ENCODE data around the gene ZBTB8OS. TPM values are rescaled to one million over a fixed set of nuclear protein-coding genes. Genes with fewer than 3 reads are reported as not detected.

Gene ZBTB8OS
- total RNA-seq, 4 donors from 2014 or later = 22.1 to 48.1 (median 27.1) TPM

DNA sequence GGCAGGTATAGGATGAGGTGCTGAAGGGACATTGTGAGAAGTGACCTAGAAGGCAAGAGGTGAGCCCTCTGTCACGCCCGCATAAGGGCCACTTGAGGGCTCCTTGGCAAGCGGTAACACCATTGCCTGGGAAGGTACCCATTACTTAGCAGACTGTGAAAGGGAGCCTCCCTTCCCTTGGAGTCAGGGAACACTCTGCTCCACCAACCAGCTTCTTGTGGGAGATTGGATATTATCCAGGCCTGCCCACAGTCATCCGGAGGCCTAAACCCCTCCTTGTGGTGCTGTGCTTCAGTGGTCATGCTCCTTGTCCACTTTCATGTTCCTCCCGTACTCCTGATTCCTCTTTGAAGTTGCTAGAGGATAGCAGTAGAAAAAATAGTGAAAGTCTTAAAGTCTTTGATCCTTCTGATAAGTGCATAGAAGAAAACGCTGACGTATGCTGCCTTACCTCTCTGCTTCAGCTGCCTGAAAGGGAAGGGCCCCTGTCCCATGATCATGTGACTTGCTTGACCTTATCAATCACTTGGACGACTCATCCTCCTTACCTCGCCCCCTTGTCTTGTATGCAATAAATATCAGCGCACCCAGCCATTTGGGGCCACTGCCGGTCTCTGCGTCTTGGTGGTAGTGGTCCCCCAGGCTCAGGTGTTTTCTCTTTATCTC, 16.7 kb upstream of the ZBTB8OS start:
- ATAC-seq (no peak), DNase-seq (no peak)
- intact Hi-C loops (cut with DNase I; ENCODE audit: low total_unique reads) = no loop called here
- in situ Hi-C loops (cut with MboI; ENCODE audit: low sequenced_read_pairs in 4 of 4) = no loop called here
- Histone ChIP-seq H3K4me1 (no peaks in the 10 kb centered on the region), H3K36me3 (peaks cover 3 to 96% of the 10 kb centered on the region in 2 donors), H3K27ac (no peak overlapping the region), H3K9me3 (no peaks in the 10 kb centered on the region), H3K4me3 (no peak overlapping the region), H3K27me3 (no peaks in the 10 kb centered on the region)
- TF ChIP-seq, protein P1, sequence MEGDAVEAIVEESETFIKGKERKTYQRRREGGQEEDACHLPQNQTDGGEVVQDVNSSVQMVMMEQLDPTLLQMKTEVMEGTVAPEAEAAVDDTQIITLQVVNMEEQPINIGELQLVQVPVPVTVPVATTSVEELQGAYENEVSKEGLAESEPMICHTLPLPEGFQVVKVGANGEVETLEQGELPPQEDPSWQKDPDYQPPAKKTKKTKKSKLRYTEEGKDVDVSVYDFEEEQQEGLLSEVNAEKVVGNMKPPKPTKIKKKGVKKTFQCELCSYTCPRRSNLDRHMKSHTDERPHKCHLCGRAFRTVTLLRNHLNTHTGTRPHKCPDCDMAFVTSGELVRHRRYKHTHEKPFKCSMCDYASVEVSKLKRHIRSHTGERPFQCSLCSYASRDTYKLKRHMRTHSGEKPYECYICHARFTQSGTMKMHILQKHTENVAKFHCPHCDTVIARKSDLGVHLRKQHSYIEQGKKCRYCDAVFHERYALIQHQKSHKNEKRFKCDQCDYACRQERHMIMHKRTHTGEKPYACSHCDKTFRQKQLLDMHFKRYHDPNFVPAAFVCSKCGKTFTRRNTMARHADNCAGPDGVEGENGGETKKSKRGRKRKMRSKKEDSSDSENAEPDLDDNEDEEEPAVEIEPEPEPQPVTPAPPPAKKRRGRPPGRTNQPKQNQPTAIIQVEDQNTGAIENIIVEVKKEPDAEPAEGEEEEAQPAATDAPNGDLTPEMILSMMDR (IDR thresholded peaks at IDR 0.05 in 4 of 5, conservative IDR thresholded peaks at IDR 0.05 in 1 of 5) = no peak
- TF ChIP-seq POLR2A (IDR thresholded peaks at IDR 0.05) = no peak

DNA sequence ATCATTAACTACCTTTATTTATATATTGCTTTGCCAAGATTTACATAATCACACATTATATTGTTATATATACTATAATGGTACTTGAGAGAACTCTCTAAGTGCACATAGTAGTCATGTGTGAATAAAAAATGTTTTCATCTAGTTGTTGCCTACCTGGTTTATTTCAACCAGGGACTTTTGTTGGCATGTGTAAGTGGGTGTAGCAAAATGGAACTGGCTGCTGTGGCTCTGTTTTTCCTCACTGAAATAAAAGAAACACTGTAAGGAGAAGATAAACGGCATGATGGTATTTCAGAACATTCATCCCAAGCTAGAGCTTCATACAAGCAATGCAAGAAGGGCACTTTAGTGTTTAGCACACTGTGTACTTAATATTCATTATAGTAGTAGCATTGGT, 15.6 kb upstream of the ZBTB8OS start:
- DNase-seq (no peak), ATAC-seq (no peak)
- Histone ChIP-seq H3K4me1 (no peaks in the 10 kb centered on the region), H3K9me3 (no peaks in the 10 kb centered on the region), H3K27me3 (no peaks in the 10 kb centered on the region), H3K36me3 (peaks cover 3 to 92% of the 10 kb centered on the region in 2 donors), H3K4me3 (no peak overlapping the region), H3K27ac (no peak overlapping the region)
- no peak for TF ChIP-seq POLR2A (IDR thresholded peaks at IDR 0.05)
- TF ChIP-seq, protein P1 (IDR thresholded peaks at IDR 0.05 in 4 of 5, conservative IDR thresholded peaks at IDR 0.05 in 1 of 5) = no peak
- in situ Hi-C loops (cut with MboI; ENCODE audit: low sequenced_read_pairs in 4 of 4) = no loop called here
- intact Hi-C loops (cut with DNase I; ENCODE audit: low total_unique reads) = no loop called here

DNA sequence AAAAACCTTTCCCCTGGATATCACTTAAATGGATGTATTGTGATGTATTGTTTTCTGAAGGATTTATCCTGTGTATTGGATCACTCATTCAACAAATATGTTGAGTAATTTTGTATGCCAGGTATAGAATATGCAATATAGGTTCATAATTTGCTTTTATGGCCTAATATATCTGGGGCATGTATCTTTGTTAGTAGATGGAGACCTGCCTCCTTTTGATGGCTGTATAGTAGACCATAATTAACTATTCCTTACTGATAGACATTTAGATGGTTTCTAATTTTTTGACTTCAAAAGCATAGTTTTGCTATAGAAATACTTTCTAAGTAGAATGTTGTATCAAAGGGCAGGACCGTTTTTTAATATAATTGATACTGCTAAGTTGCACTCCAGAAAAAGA, 9.2 kb upstream of the ZBTB8OS start:
- no peak overlapping the region for H3K4me3 ChIP-seq
- in situ Hi-C loops (cut with MboI; ENCODE audit: low sequenced_read_pairs in 4 of 4) = no loop called here
- intact Hi-C loops (cut with DNase I; ENCODE audit: low total_unique reads) = no loop called here
- H3K4me1 ChIP-seq = no peaks in the 10 kb centered on the region
- DNase-seq = no peak
- TF ChIP-seq POLR2A (IDR thresholded peaks at IDR 0.05) = no peak
- TF ChIP-seq, protein P1 (IDR thresholded peaks at IDR 0.05 in 4 of 5, conservative IDR thresholded peaks at IDR 0.05 in 1 of 5) = no peak
- no peaks in the 10 kb centered on the region for H3K9me3 ChIP-seq
- peaks cover 3 to 84% of the 10 kb centered on the region in 2 donors for H3K36me3 ChIP-seq
- ATAC-seq = no peak
- H3K27ac ChIP-seq = no peak overlapping the region
- no peaks in the 10 kb centered on the region for H3K27me3 ChIP-seq

DNA sequence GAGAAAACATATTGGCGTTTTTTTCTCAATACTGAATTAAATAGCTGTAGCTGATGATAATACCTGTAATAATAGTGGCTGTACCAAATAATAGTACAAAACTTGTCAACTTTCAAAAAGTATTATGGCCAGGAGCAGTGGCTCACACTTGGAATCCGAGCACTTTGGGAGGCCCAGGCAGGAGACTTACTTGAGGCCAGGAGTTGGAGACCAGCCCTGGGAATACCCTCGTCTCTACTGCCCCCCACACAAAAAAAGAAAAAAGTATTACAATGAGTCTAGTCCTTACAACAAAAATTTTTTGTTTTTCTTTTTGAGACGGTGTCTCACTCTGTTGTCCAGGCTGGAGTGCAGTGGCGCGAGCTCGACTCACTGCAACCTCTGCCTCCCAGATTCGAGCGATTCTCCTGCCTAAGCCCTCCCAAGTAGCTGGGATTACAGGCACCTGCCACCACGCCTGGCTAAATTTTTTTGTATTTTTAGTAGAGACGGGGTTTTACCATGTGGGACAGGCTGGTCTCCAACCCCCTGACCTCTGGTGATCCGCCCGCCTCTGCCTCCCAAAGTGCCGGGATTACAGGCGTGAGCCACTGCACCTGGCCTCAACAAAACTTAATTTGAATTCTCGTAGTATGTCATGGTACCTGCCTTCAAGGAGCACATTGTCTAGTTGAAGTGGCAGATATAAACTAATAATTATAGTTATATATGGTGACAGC, 2.1 kb upstream of the ZBTB8OS start:
- ATAC-seq (no peak), DNase-seq (no peak)
- Histone ChIP-seq H3K27me3 (no peaks in the 10 kb centered on the region), H3K4me3 (peak overlapping the region; percentile 77 to 90 (median 82)), H3K4me1 (peaks cover 27 to 40% of the 10 kb centered on the region in 2 donors), H3K9me3 (no peaks in the 10 kb centered on the region), H3K36me3 (peaks cover 0 to 39% of the 10 kb centered on the region in 2 donors), H3K27ac (peak overlapping the region; percentile 93 to 100 (median 100))
- in situ Hi-C loops (cut with MboI; ENCODE audit: low sequenced_read_pairs in 4 of 4) (no loop called here), intact Hi-C loops (cut with DNase I; ENCODE audit: low total_unique reads) (no loop called here)
- no peak for TF ChIP-seq POLR2A (IDR thresholded peaks at IDR 0.05)

DNA sequence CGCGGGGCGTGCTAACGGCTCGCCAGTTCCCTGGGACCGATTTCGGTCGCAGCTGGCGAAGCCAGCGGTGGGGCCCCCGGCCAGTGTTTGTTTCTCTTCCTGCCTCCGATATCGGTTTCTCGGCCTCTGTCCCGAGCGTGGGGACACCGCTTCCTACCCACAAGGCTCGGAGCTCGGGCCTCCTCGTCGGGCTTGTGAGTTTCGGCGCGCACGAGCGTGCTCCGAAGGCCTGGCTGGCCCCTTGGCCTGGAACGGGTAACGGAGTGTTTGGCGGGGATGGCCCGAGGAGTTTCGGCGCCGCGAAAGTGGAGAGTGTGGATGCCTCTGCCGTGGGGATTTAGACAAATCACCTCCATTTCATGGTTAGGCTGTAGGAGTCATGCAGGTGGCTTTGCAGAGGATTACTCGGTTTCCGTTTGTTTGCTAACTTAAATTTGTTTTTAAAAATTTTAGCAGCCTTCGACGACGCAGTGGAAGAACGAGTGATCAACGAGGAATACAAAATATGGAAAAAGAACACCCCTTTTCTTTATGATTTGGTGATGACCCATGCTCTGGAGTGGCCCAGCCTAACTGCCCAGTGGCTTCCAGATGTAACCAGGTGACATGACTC, 1.2 kb upstream of the ZBTB8OS start:
- intact Hi-C loops (cut with DNase I; ENCODE audit: low total_unique reads) = loop anchor here (1.0 to 2.0 kb wide), 3 partner anchors 89 to 257 kb away; partner anchors contain the start of genes BSDC1, S100PBP and YARS1
- H3K27me3 ChIP-seq = no peaks in the 10 kb centered on the region
- ATAC-seq (peak in 1 of 2 donors; percentile 4), DNase-seq (peak in 1 of 2 donors; percentile 2)
- peak overlapping the region; percentile 93 to 100 (median 100) for H3K27ac ChIP-seq
- H3K36me3 ChIP-seq = peaks cover 0 to 31% of the 10 kb centered on the region in 2 donors
- no peaks in the 10 kb centered on the region for H3K9me3 ChIP-seq
- H3K4me1 ChIP-seq = peaks cover 27 to 40% of the 10 kb centered on the region in 2 donors
- in situ Hi-C loops (cut with MboI; ENCODE audit: low sequenced_read_pairs in 4 of 4) = no loop called here
- TF ChIP-seq, protein P1 (IDR thresholded peaks at IDR 0.05 in 4 of 5, conservative IDR thresholded peaks at IDR 0.05 in 1 of 5) = no peak
- TF ChIP-seq POLR2A (IDR thresholded peaks at IDR 0.05) = no peak
- peak overlapping the region; percentile 77 to 90 (median 82) for H3K4me3 ChIP-seq
